ELF-1 (cell line): Measurements from ENCODE around the gene IKBKG.
A peak's percentile ranks its signal among the peaks of the same experiment; 100 is the strongest.
"Not testable (repeated sequence)": the region's sequence is repeated elsewhere in the genome, so short reads cannot be mapped to it uniquely, and the experiment has no call there.

Source experiments
- DNase-seq: peaks from one replicate; pipeline ENCODE4 v3.0.0-alpha.2; 2016; ENCODE audit warnings: low read depth, low spot score

The IKBKG gene

GRCh38 chrX:154525606-154526490, 21.6 kb upstream of the IKBKG start:
- peak; percentile 40 for DNase-seq

GRCh38 chrX:154526901-154527675, 20.3 kb upstream of the IKBKG start:
- peak; percentile 96 for DNase-seq

- DNase-seq = peak; percentile 32
Observed at GRCh38 chrX:154529206-154529612, 18.2 kb upstream of the IKBKG start.

- DNase-seq = no peak
Observed at GRCh38 chrX:154530286-154530685, 17.1 kb upstream of the IKBKG start.

GRCh38 chrX:154531626-154532025, 15.8 kb upstream of the IKBKG start:
- DNase-seq = peak; percentile 96

GRCh38 chrX:154532690-154533089, 14.7 kb upstream of the IKBKG start:
- DNase-seq = no peak

GRCh38 chrX:154534526-154535322, 12.7 kb upstream of the IKBKG start:
- peak; percentile 96 for DNase-seq

GRCh38 chrX:154535892-154536291, 11.5 kb upstream of the IKBKG start:
- DNase-seq = no peak

- no peak for DNase-seq
Observed at GRCh38 chrX:154539077-154539476, 8.3 kb upstream of the IKBKG start.

GRCh38 chrX:154540365-154540764, 7.1 kb upstream of the IKBKG start:
- not testable (repeated sequence) for DNase-seq

GRCh38 chrX:154540897-154541535, 6.4 kb upstream of the IKBKG start:
- DNase-seq = peak; percentile 81

GRCh38 chrX:154541589-154541895, 5.9 kb upstream of the IKBKG start:
- DNase-seq = no peak

- peak; percentile 53 for DNase-seq
Observed at GRCh38 chrX:154541896-154542722, 5.3 kb upstream of the IKBKG start.

GRCh38 chrX:154542723-154543424, 4.5 kb upstream of the IKBKG start:
- DNase-seq = no peak

- DNase-seq = no peak
Observed at GRCh38 chrX:154545673-154546274, 1.6 kb upstream of the IKBKG start.

- DNase-seq = no peak
Observed at GRCh38 chrX:154546354-154547244, 821 bp upstream of the IKBKG start, which contains the start of gene G6PD. Gene G6PD, minus strand, starts transcription at chrX:154546846. Its CDS starts 691 bp downstream, at chrX:154546155.

GRCh38 chrX:154548028-154548316, 552 bp downstream of the IKBKG start:
- no peak for DNase-seq

- no peak for DNase-seq
Observed at GRCh38 chrX:154549766-154550165, 2.3 kb downstream of the IKBKG start.
